ENCODE measurements around the gene SELENOT.
"Not testable (repeated sequence)": the region's sequence is repeated elsewhere in the genome, so short reads cannot be mapped to it uniquely, and the experiment has no call there.

The SELENOT gene

GRCh38 chr3:150603153-150603979 is at the start of gene SELENOT:
SELENOT (plus strand) TSS chr3:150603321; CDS start chr3:150603363, 42 bp downstream.
- peak; percentile 84 for DNase-seq

GRCh38 chr3:150555859-150556436 is 47.2 kb upstream of the SELENOT start:
- no peak for DNase-seq

GRCh38 chr3:150556792-150557191 is 46.3 kb upstream of the SELENOT start:
- DNase-seq: no peak

GRCh38 chr3:150557725-150558124 is 45.4 kb upstream of the SELENOT start:
- DNase-seq: no peak

- no peak for DNase-seq
Measured at GRCh38 chr3:150564243-150564642, 38.9 kb upstream of the SELENOT start.

- DNase-seq: no peak
Measured at GRCh38 chr3:150567328-150567727, 35.8 kb upstream of the SELENOT start.

GRCh38 chr3:150577855-150578254 is 25.3 kb upstream of the SELENOT start:
- no peak for DNase-seq

GRCh38 chr3:150581174-150581573 is 21.9 kb upstream of the SELENOT start:
- DNase-seq: no peak

GRCh38 chr3:150582620-150583019 is 20.5 kb upstream of the SELENOT start:
- DNase-seq: no peak

- DNase-seq: no peak
Measured at GRCh38 chr3:150583028-150583427, 20.1 kb upstream of the SELENOT start.

GRCh38 chr3:150588027-150588830 is 14.9 kb upstream of the SELENOT start:
- no peak for DNase-seq

- no peak for DNase-seq
Measured at GRCh38 chr3:150589759-150590158, 13.4 kb upstream of the SELENOT start.

GRCh38 chr3:150594150-150594549 is 9.0 kb upstream of the SELENOT start:
- no peak for DNase-seq

- DNase-seq: no peak
Measured at GRCh38 chr3:150597646-150598045, 5.5 kb upstream of the SELENOT start.

- peak; percentile 24 for DNase-seq
Measured at GRCh38 chr3:150599611-150600297, 3.4 kb upstream of the SELENOT start.

- not testable (repeated sequence) for DNase-seq
Measured at GRCh38 chr3:150600647-150601530, 2.2 kb upstream of the SELENOT start.

GRCh38 chr3:150602426-150603152 is 532 bp upstream of the SELENOT start:
- no peak for DNase-seq

GRCh38 chr3:150603980-150604319 is 829 bp downstream of the SELENOT start:
- DNase-seq: no peak

GRCh38 chr3:150605998-150606641 is 3.0 kb downstream of the SELENOT start:
- DNase-seq: peak; percentile 91

- DNase-seq: no peak
Measured at GRCh38 chr3:150607267-150608065, 4.3 kb downstream of the SELENOT start.
